MG63 (cell line): ENCODE measurements around the gene KRT77. TPM values are rescaled to one million over a fixed set of nuclear protein-coding genes. Genes with fewer than 3 reads are reported as not detected.
"Not testable (repeated sequence)": the region's sequence is repeated elsewhere in the genome, so short reads cannot be mapped to it uniquely, and the experiment has no call there.

Experiments
- DNase-seq: peaks from one replicate; pipeline ENCODE4 v3.0.0-alpha.2; 2020
- H3K27me3 ChIP-seq: fragments of 250-450 bp; sonication (Bioruptor Pico); 2 replicates; pipeline ENCODE4 v1.5.1; 2020; ENCODE audit warnings: mild to moderate bottlenecking, moderate library complexity
- H3K36me3 ChIP-seq: fragments of 250-450 bp; sonication (Bioruptor Pico); 2 replicates; pipeline ENCODE4 v1.5.1; 2020; ENCODE audit warnings: mild to moderate bottlenecking, moderate library complexity
- H3K4me3 ChIP-seq: fragments of 250-450 bp; sonication (Bioruptor Pico); 2 replicates; pipeline ENCODE4 v1.5.1; 2020; ENCODE audit warnings: mild to moderate bottlenecking, moderate library complexity
- H3K9me3 ChIP-seq: fragments of 250-450 bp; sonication (Bioruptor Pico); 2 replicates; pipeline ENCODE4 v1.5.1; 2020; ENCODE audit warnings: mild to moderate bottlenecking, moderate library complexity
- total RNA-seq: library from RNA; depleted of rRNA; stranded (reverse); fragments of >200 nt; shearing (Covaris generic); gene quantifications from 2 replicates; pipeline ENCODE4 v1.2.3, GENCODE V29; 2014; ENCODE audit warnings: low replicate concordance

KRT77 gene
- total RNA-seq, 1 experiment from 2014 or later, result not detected

- H3K27me3 ChIP-seq, result peaks cover 12% of the 10 kb centered on the region
- no peaks in the 10 kb centered on the region for H3K36me3 ChIP-seq
- H3K4me3 ChIP-seq, result no peak overlapping the region
These were observed 28.9 kb downstream of the KRT77 start for GRCh38 chr12:52674433-52674775.

GRCh38 chr12:52673713-52674432 lies 29.5 kb downstream of the KRT77 start:
- H3K27me3 ChIP-seq, result peaks cover 9% of the 10 kb centered on the region
- no peaks in the 10 kb centered on the region for H3K36me3 ChIP-seq

More at GRCh38 chr12:52674433-52674775, 28.9 kb downstream of the KRT77 start:
- H3K9me3 ChIP-seq, result no peaks in the 10 kb centered on the region
- no peak for DNase-seq

GRCh38 chr12:52673217-52673616 lies 30.1 kb downstream of the KRT77 start:
- no peaks in the 10 kb centered on the region for H3K36me3 ChIP-seq
- no peak for DNase-seq
- no peak overlapping the region for H3K4me3 ChIP-seq
- peaks cover 3% of the 10 kb centered on the region for H3K27me3 ChIP-seq
- H3K9me3 ChIP-seq, result no peaks in the 10 kb centered on the region

More at GRCh38 chr12:52673713-52674432, 29.5 kb downstream of the KRT77 start:
- no peak for DNase-seq
- Histone ChIP-seq H3K4me3 (no peak overlapping the region), H3K9me3 (no peaks in the 10 kb centered on the region)

- no peaks in the 10 kb centered on the region for H3K9me3 ChIP-seq
- no peak overlapping the region for H3K4me3 ChIP-seq
- H3K36me3 ChIP-seq, result no peaks in the 10 kb centered on the region
- 0 out of 2 replicates have a peak, but pooled peaks cover 2% of the 10 kb centered on the region for H3K27me3 ChIP-seq
- DNase-seq, result no peak
These were observed 30.9 kb downstream of the KRT77 start for GRCh38 chr12:52672321-52672933.

- H3K4me3 ChIP-seq, result no peak overlapping the region
- H3K36me3 ChIP-seq, result no peaks in the 10 kb centered on the region
- H3K27me3 ChIP-seq, result 0 out of 2 replicates have a peak, but pooled peaks cover 2% of the 10 kb centered on the region
- no peaks in the 10 kb centered on the region for H3K9me3 ChIP-seq
- no peak for DNase-seq
These were observed 32.4 kb downstream of the KRT77 start for GRCh38 chr12:52670961-52671360.

- Histone ChIP-seq H3K9me3 (no peaks in the 10 kb centered on the region), H3K4me3 (no peak overlapping the region), H3K27me3 (0 out of 2 replicates have a peak, but pooled peaks cover 2% of the 10 kb centered on the region), H3K36me3 (no peaks in the 10 kb centered on the region)
- no peak for DNase-seq
These were observed 32.8 kb downstream of the KRT77 start for GRCh38 chr12:52670506-52670905.

- not testable (repeated sequence) for H3K9me3 ChIP-seq, H3K27me3 ChIP-seq, H3K36me3 ChIP-seq, DNase-seq, H3K4me3 ChIP-seq
These were observed 33.4 kb downstream of the KRT77 start for GRCh38 chr12:52669941-52670340.

GRCh38 chr12:52669426-52669825 lies 33.9 kb downstream of the KRT77 start:
- no peaks in the 10 kb centered on the region for H3K9me3 ChIP-seq
- 0 out of 2 replicates have a peak, but pooled peaks cover 2% of the 10 kb centered on the region for H3K27me3 ChIP-seq
- no peak overlapping the region for H3K4me3 ChIP-seq
- no peaks in the 10 kb centered on the region for H3K36me3 ChIP-seq
- DNase-seq, result no peak

GRCh38 chr12:52667931-52668330 lies 35.4 kb downstream of the KRT77 start:
- no peaks in the 10 kb centered on the region for H3K36me3 ChIP-seq
- no peaks in the 10 kb centered on the region for H3K9me3 ChIP-seq
- no peak for DNase-seq
- H3K27me3 ChIP-seq, result 0 out of 2 replicates have a peak, but pooled peaks cover 2% of the 10 kb centered on the region
- no peak overlapping the region for H3K4me3 ChIP-seq

GRCh38 chr12:52667509-52667908 lies 35.8 kb downstream of the KRT77 start:
- DNase-seq, result no peak
- Histone ChIP-seq H3K36me3 (no peaks in the 10 kb centered on the region), H3K27me3 (no peaks in the 10 kb centered on the region; the same call in 1 of the 2 replicates), H3K9me3 (no peaks in the 10 kb centered on the region), H3K4me3 (no peak overlapping the region)

- no peak for DNase-seq
- no peaks in the 10 kb centered on the region for H3K9me3 ChIP-seq
- H3K27me3 ChIP-seq, result no peaks in the 10 kb centered on the region; the same call in 1 of the 2 replicates
- no peaks in the 10 kb centered on the region for H3K36me3 ChIP-seq
- no peak overlapping the region for H3K4me3 ChIP-seq
These were observed 36.9 kb downstream of the KRT77 start for GRCh38 chr12:52666471-52666870.

- Histone ChIP-seq H3K36me3 (no peaks in the 10 kb centered on the region), H3K4me3 (no peak overlapping the region), H3K27me3 (no peaks in the 10 kb centered on the region; the same call in 1 of the 2 replicates), H3K9me3 (no peaks in the 10 kb centered on the region)
- no peak for DNase-seq
These were observed 39.9 kb downstream of the KRT77 start for GRCh38 chr12:52663420-52663819.

GRCh38 chr12:52662918-52663229 lies 40.5 kb downstream of the KRT77 start:
- Histone ChIP-seq H3K9me3 (no peaks in the 10 kb centered on the region), H3K27me3 (no peaks in the 10 kb centered on the region; the same call in 1 of the 2 replicates), H3K36me3 (no peaks in the 10 kb centered on the region), H3K4me3 (no peak overlapping the region)
- DNase-seq, result no peak

GRCh38 chr12:52662093-52662917 lies 41.0 kb downstream of the KRT77 start:
- no peak for DNase-seq
- H3K4me3 ChIP-seq, result no peak overlapping the region
- no peaks in the 10 kb centered on the region; the same call in 1 of the 2 replicates for H3K27me3 ChIP-seq
- H3K36me3 ChIP-seq, result no peaks in the 10 kb centered on the region
- H3K9me3 ChIP-seq, result no peaks in the 10 kb centered on the region

- Histone ChIP-seq H3K9me3 (no peaks in the 10 kb centered on the region), H3K27me3 (no peaks in the 10 kb centered on the region; the same call in 1 of the 2 replicates), H3K4me3 (no peak overlapping the region), H3K36me3 (no peaks in the 10 kb centered on the region)
- no peak for DNase-seq
These were observed 41.7 kb downstream of the KRT77 start for GRCh38 chr12:52661668-52662067.

GRCh38 chr12:52660934-52661499 lies 42.3 kb downstream of the KRT77 start:
- Histone ChIP-seq H3K9me3 (no peaks in the 10 kb centered on the region), H3K4me3 (no peak overlapping the region), H3K36me3 (no peaks in the 10 kb centered on the region), H3K27me3 (no peaks in the 10 kb centered on the region; the same call in 1 of the 2 replicates)
- no peak for DNase-seq

- Histone ChIP-seq H3K27me3 (no peaks in the 10 kb centered on the region; the same call in 1 of the 2 replicates), H3K4me3 (no peak overlapping the region), H3K36me3 (no peaks in the 10 kb centered on the region), H3K9me3 (no peaks in the 10 kb centered on the region)
- DNase-seq, result no peak
These were observed 43.4 kb downstream of the KRT77 start for GRCh38 chr12:52659951-52660350.
